ENCODE results near the gene OCEL1.
"Not testable (repeated sequence)": the region's sequence is repeated elsewhere in the genome, so short reads cannot be mapped to it uniquely, and the experiment has no call there.

OCEL1 gene

GRCh38 chr19:17266975-17267788 is 41.2 kb downstream of the OCEL1 start, which contains the start of gene BABAM1:
BABAM1 (plus strand) TSS chr19:17267443; CDS start chr19:17268807, 1,364 bp downstream.
- no peak for TF ChIP-seq CTCF (IDR thresholded peaks at IDR 0.05)
- no peak for TF ChIP-seq ZFX (IDR thresholded peaks at IDR 0.05; ENCODE audit: borderline replicate concordance)
- H3K27ac ChIP-seq, result peak within 1 kb of the TSS; percentile 71

- TF ChIP-seq CTCF (IDR thresholded peaks at IDR 0.05) (no peak), ZFX (IDR thresholded peaks at IDR 0.05; ENCODE audit: borderline replicate concordance) (no peak)
- no peak overlapping the region for H3K27ac ChIP-seq
Measured at GRCh38 chr19:17268754-17269153, 42.7 kb downstream of the OCEL1 start.

GRCh38 chr19:17274892-17275291 is 48.9 kb downstream of the OCEL1 start:
- not testable (repeated sequence) for H3K27ac ChIP-seq

- no peak overlapping the region for H3K27ac ChIP-seq
- TF ChIP-seq ZFX (IDR thresholded peaks at IDR 0.05; ENCODE audit: borderline replicate concordance), result no peak
- no peak for TF ChIP-seq CTCF (IDR thresholded peaks at IDR 0.05)
Measured at GRCh38 chr19:17275441-17276175, 49.6 kb downstream of the OCEL1 start.

Data from 22Rv1 (cell line).